GM18517 (cell line): Measurements from ENCODE around the gene SHB.

Source experiments
- ATAC-seq: cut with Tn5 transposase; IDR thresholded peaks from one replicate; pipeline ENCODE4 v1.9.1; 2021; ENCODE audit warnings: mild to moderate bottlenecking, moderate library complexity; ENCODE audit not compliant: unreplicated experiment

Gene SHB

DNA sequence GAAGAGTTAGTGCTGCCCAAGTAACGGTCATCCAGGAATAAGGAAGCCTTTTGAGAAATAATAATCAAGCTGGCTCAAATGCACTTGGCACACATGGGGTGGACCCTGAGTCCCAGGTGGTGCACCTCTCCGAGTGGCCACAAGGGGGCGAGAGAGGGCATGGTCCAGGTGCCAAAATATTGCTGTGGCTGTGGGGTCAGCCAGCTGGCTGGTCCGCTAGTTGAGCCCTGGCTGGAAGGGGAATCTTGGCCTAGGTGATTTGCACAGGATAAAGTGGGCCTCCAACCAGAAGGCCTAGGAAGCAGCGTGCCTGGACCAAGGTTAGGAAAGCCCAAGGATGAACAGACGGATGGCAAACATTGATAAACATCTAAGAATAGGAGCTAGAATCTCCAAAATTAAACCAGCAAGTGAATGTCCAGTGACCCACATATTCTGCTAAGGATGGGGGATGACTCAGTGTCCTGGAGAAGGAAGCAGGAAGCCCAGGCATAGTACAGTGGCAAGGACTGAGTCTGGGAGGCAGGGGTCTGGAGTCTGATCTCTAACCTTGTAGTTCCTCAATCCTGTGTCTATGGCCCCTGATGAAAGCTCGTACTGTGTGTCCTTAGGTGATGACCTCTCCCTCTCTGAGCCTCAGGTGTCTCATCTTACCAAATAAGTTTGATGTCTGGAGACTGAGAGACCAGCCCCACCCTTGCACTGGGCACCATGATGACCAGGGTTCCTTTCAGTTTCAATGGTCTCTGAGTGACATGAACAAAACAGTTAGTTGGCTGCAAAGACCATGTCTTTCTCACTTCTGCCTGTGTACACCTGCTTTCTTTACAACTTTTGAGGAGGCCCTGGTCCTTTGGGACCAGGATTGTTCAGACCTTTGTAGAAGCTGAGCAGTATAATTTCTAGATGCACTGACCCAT, 19.2 kb upstream of the SHB start:
- ATAC-seq, result peak; percentile 35

DNA sequence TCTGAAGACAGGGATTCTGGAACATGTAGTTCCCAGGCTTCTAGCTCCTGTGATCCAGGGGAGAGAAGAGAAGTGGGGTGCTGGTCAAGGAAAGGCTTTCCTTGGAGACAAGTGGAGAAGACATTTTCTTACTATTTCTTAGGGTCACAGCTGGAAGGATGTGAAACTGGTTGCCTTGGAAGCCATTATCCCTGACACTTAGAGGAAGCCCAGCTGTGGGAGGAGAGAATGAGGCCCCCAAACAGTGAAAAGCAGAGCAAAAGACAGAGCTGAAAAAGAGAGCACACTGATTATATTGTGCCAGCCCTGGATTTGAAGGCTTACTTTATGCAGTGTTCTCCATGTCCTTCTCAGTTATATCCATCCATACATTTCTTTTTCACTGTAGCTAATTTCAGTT, 17.5 kb upstream of the SHB start:
- ATAC-seq, result no peak

- ATAC-seq, result no peak
Observed at GRCh38 chr9:38085308-38085707, 16.3 kb upstream of the SHB start.

DNA sequence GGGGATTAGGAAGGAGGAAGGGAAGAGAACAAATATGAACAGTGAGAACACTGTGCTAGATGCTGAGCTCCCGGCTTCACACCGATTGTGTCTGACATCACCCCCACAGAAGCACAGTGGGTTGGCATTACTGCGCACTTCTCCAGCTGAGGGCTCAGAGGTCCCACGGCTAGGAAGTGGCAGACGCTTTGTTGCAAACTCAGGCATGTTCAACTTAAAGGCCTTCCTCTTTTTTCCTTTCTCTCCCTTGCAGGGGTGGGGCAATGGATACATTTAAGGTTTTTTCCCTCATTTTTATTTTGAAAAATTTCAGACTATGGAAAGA, 15.5 kb upstream of the SHB start:
- ATAC-seq, result no peak

DNA sequence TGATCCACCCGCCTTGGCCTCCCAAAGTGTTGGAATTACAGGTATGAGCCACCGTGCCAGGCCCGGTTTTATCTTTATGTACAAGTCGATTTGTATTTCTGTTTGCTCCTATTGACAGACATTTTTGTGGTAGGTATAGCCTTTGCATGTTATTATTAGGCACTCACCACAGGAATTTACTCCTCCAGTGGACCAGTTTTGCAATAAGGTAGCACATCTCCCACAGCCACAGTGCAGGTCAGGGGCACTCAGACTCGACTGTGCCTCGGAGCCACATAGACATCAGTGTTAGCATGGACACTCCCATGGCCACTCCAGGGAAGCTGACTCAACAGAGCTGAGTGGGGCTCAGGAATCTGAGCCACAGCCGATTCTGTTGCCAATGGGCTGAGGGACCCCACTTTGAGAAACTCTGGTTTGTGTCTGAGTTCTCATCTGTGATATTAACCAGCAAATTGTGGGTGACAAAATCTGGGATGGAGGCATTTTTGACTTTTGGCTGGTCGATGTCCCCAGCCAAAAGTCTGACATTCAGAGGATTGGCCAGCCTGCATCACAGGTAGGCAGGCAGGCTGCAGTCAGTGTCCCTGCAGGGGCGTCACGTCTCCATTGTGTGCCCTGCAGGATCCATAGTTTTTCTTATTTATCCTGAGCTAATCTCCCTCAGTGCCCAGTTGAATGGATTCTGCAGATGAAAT, 15.0 kb upstream of the SHB start:
- no peak for ATAC-seq

GRCh38 chr9:38082446-38083287, 13.6 kb upstream of the SHB start:
- ATAC-seq, result no peak

GRCh38 chr9:38081356-38082108, 12.5 kb upstream of the SHB start:
- ATAC-seq, result no peak

DNA sequence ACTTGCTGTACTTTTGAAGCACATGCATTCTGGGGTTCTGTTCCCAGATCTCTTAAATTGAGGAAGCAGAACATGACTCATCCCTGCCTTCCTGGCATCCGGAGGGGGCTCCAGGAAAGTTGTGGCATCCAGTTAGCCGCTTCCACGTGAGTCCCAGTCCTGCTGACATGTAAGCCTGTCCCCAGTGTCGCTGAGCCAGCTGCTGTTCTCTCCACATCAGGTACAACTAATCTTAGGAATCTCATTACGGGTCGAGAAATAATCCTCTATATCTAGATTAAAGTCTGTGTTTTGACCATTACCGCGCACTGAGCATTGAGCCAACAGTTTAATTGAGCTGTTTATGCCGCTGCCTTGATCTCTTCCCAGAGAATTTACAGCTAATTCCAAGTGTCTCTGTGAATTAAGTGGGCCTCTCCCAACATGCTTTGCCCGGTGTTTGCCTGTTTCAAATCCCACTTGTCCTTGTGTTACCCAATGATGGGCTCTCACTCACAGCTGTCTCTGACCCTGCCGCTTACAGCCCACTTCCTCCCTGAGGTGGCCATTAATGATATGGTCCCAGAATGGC, 10.5 kb upstream of the SHB start:
- no peak for ATAC-seq

DNA sequence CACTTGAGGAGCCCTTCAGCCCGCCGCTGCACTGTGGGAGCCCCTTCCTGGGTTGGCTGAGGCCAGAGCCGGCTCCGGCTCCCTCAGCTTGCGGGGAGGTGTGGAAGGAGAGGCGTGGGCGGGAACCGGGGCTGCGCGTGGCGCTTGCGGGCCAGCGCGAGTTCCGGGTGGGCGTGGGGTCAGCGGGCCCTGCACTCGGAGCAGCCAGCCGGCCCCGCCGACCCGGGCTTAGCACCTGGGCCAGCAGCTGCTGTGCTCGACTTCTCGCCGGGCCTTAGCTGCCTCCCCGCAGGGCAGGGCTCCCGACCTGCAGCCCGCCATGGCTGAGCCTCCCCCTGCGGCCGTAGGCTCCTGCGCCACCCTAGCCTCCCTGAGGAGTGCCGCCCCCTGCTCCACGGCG, 6.2 kb upstream of the SHB start:
- no peak for ATAC-seq

DNA sequence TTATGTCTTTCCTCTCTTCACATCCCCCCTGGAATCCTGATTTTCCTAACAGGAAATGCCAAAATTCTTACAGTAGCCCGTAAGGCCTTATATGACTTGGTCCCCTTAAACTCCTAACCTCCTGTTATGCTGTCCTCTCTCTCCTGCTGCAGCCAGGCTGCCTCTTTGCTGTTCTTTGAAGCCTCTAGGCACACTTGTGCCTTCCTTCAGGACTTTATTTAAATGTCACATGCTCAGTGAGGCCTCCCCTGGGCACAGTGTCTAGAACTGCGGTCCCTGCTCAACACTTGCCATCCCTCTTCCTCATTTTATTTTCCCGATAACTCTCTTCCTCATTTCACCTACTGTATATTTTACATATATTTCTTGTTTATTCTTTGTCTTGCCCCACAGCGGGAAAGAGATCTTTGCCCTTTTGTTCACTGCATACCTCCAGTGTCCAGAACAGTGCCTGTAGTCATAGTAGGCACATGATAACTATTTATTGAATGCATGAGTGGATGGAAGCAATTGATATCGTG, 5.5 kb upstream of the SHB start:
- no peak for ATAC-seq

DNA sequence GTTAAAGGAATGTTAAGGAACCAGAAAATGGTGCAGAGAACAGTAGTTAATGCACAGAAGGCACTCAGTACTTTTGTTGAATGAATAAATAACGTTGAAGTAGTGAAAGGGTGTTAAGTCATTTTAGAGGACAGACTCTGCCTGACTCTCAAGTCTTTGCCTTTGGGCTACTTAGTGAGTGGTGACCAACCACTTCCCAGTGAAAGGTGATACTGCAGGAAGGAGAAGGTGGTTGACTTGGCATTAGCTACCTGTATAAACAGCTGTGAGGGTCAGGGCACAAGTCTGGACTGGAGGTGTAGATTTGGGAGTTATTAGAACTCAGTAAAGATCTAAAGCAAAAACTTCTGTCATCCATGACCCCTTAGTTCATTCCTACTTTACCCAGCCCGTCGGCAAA, 4.9 kb upstream of the SHB start:
- no peak for ATAC-seq

- no peak for ATAC-seq
Observed at GRCh38 chr9:38071470-38072134, 2.6 kb upstream of the SHB start.

DNA sequence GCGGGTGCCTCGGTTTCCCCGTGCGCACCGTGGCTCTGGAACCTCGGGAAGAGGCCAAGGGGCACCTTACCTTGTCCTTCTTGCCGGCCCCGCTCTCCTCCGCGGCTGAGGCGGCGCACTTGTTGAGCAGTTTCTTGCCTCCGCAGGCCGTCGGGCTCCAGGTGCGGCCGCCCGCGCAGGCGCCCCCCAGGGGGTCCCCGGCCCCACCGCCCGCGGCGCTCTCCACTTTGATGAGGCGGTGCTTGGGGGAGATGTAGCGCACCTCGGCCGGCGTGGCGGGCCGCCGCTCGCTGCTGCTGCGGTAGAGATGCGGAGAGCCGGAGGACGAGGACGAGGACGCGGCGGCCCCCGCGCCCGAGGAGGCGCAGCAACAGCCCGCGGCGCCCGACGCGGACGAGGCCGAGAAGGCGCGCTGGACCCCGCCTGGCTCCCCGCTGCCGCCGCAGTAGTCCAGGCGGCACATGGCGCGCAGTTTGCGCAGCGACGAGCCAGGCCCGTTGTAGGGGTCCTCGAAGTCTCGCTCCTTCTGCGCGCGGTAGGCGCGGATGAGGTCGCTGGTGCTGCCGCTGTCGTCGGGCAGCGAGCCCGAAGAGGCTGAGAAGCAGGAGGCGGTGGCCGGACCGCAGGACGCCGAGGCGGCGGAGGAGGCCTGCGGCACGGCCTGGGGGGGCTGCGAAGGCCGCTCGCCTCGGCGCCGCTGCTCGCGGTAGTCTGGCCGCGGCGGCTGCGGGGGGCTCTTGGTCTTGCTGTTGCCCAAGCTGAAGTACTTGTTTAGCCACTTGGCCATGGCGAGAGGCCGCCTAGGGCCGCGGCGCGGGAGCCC, 957 bp downstream of the SHB start:
- ATAC-seq, result no peak

DNA sequence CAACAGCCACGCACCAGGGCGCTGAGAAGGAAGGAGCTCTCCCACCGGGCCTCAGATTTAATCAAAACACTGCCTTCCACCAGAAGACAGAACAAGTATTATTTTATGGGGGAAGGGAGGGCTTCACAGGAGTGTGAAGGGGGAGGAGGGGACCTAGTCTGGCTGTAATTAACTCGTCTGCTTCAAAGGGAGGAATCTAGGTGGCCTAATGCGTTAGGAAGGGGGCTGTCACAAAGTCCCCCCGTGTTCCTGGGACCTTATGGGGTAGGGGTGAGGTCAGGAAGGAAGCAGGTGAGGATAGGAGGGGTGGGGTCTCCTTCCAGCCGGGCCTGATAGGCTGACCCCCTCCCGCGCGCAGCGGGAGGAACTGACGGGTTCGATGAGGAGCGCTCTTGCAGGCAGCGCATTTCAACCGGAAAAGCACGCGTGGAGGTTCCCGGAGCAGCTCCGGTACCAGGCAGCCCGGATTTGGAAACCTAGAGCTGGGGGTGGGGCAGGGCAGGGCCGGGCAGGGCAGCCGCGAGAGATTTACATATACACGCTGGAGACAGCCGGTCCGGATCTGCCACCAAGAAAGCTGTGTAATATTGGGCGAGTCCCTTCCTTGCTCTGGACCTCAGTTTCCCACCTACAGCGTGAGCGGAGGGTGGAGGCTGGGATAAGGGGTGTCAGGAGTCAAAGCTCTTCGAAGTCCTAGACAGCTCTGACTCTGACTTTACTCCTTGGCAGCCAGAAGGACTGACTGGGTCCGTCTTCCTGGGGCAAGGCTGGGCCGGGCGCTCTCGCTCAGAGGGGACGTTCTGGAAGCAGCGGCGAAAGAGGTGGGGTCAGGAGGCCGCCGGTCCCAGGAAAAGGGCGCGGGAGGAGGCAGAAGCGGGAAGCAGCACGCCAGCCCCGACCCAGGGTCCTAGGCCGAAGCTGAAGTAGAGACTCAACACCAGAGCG, 1.8 kb downstream of the SHB start:
- ATAC-seq, result no peak

GRCh38 chr9:38066197-38066913, 2.7 kb downstream of the SHB start:
- ATAC-seq, result no peak

GRCh38 chr9:38065369-38066075, 3.5 kb downstream of the SHB start:
- ATAC-seq, result peak; percentile 52
